ENCODE measurements around the gene STK39.

GRCh38 chr2:168182550-168183249, 64.7 kb downstream of the STK39 start:
- TF ChIP-seq, protein P1, sequence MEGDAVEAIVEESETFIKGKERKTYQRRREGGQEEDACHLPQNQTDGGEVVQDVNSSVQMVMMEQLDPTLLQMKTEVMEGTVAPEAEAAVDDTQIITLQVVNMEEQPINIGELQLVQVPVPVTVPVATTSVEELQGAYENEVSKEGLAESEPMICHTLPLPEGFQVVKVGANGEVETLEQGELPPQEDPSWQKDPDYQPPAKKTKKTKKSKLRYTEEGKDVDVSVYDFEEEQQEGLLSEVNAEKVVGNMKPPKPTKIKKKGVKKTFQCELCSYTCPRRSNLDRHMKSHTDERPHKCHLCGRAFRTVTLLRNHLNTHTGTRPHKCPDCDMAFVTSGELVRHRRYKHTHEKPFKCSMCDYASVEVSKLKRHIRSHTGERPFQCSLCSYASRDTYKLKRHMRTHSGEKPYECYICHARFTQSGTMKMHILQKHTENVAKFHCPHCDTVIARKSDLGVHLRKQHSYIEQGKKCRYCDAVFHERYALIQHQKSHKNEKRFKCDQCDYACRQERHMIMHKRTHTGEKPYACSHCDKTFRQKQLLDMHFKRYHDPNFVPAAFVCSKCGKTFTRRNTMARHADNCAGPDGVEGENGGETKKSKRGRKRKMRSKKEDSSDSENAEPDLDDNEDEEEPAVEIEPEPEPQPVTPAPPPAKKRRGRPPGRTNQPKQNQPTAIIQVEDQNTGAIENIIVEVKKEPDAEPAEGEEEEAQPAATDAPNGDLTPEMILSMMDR (IDR thresholded peaks at IDR 0.05) = no peak
- TF ChIP-seq POLR2A (IDR thresholded peaks at IDR 0.05) (no peak), POLR2AphosphoS5 (IDR thresholded peaks at IDR 0.05) (no peak)
